ENCODE measurements around the gene FMN1. TPM values are rescaled to one million over a fixed set of nuclear protein-coding genes. Genes with fewer than 3 reads are reported as not detected.

FMN1 gene
- total and polyA plus RNA-seq, 2 of the 13 experiments (the other 11 are each of a cell fraction or from before 2014, with no cell fraction given): 0.20 to 0.60 TPM

- no peaks in the 10 kb centered on the region for H3K4me1 ChIP-seq (ENCODE audit: insufficient read depth, low read length)
- WGBS (ENCODE audit: low lambda C conversion rate): 28% methylated on average over 4 of the region's 4 CpGs
These were observed 70.2 kb downstream of the FMN1 start for GRCh38 chr15:33124279-33124678.

GRCh38 chr15:33119865-33120264 lies 74.6 kb downstream of the FMN1 start:
- Histone ChIP-seq H3K9me3 (ENCODE audit: low read length) (no peaks in the 10 kb centered on the region), H3K27ac (ENCODE audit: extremely low read length, insufficient read depth, low read length) (no peak overlapping the region), H4K20me1 (ENCODE audit: insufficient read depth, low read length) (no peaks in the 10 kb centered on the region), H3K4me3 (replicated peaks in 1 of 3; ENCODE audit: insufficient read depth in 1 of 3, low read depth in 2 of 3, low read length in 3 of 3) (no peak overlapping the region), H3K27me3 (ENCODE audit: control insufficient read depth in 1 of 2, insufficient read depth in 2 of 2, low read length in 2 of 2) (peaks cover 0 to 6% of the 10 kb centered on the region in 2 experiments; a peak in 1 of 5 replicates), H3K9ac (ENCODE audit: insufficient read depth, low read depth, low read length) (no peak overlapping the region), H3K4me1 (ENCODE audit: insufficient read depth, low read length) (no peaks in the 10 kb centered on the region), H3K4me2 (ENCODE audit: low read depth, low read length) (no peak overlapping the region), H2AFZ (ENCODE audit: low read length) (no peak overlapping the region), H3K79me2 (ENCODE audit: insufficient read depth, low read length) (no peaks in the 10 kb centered on the region), H3K36me3 (replicated peaks in 1 of 2; ENCODE audit: control insufficient read depth in 1 of 2, insufficient read depth in 2 of 2, low read length in 2 of 2) (no peaks in the 10 kb centered on the region)
- in situ Hi-C loops (cut with HindIII; ENCODE audit: extremely low pct_ligation_motif_present, low pct_unique_long_range_greater_than_20kb) (no loop called here), intact Hi-C loops (cut with micrococcal nuclease; ENCODE audit: unreplicated experiment) (no loop called here)
- ChIA-PET CTCF (ENCODE audit: low intra/inter-chr PET ratio, low total read pairs) (no interaction called here), POLR2A (no interaction called here)
- FAIRE-seq (no peak), ATAC-seq (no peak), DNase-seq (ENCODE audit: low spot score) (no peak)
- no TSS peak for BruUV-seq (replicated peaks)
- no peak for TF ChIP-seq GATAD1 (CRISPR knock-in tag; IDR thresholded peaks at IDR 0.05)
- TF ChIP-seq WIZ (CRISPR knock-in tag; IDR thresholded peaks at IDR 0.05): no peak
- WGBS (ENCODE audit: low lambda C conversion rate): 38% methylated on average over 4 of the region's 4 CpGs

More at GRCh38 chr15:33124279-33124678, 70.2 kb downstream of the FMN1 start:
- H4K20me1 ChIP-seq (ENCODE audit: insufficient read depth, low read length): no peaks in the 10 kb centered on the region
- no peaks in the 10 kb centered on the region for H3K79me2 ChIP-seq (ENCODE audit: insufficient read depth, low read length)
- H3K4me2 ChIP-seq (ENCODE audit: low read depth, low read length): no peak overlapping the region
- no peak for FAIRE-seq
- ChIA-PET CTCF (ENCODE audit: low intra/inter-chr PET ratio, low total read pairs) (no interaction called here), POLR2A (no interaction called here)
- H2AFZ ChIP-seq (ENCODE audit: low read length): no peak overlapping the region
- in situ Hi-C loops (cut with HindIII; ENCODE audit: extremely low pct_ligation_motif_present, low pct_unique_long_range_greater_than_20kb): no loop called here
- no peak overlapping the region for H3K27ac ChIP-seq (ENCODE audit: extremely low read length, insufficient read depth, low read length)
- no peaks in the 10 kb centered on the region for H3K9me3 ChIP-seq (ENCODE audit: low read length)
- H3K9ac ChIP-seq (ENCODE audit: insufficient read depth, low read depth, low read length): no peak overlapping the region
- TF ChIP-seq ZNF703 (CRISPR knock-in tag; IDR thresholded peaks at IDR 0.05; ENCODE audit: borderline replicate concordance) (no peak), MYC (CRISPR knock-in tag; IDR thresholded peaks at IDR 0.05; ENCODE audit: borderline replicate concordance) (no peak), ZNF766 (CRISPR knock-in tag; IDR thresholded peaks at IDR 0.05; ENCODE audit: borderline replicate concordance) (no peak), ZNF17 (CRISPR knock-in tag; IDR thresholded peaks at IDR 0.05) (no peak), ZBTB8A (CRISPR knock-in tag; IDR thresholded peaks at IDR 0.05; ENCODE audit: borderline replicate concordance, low read depth) (no peak), SOX6 (IDR thresholded peaks at IDR 0.05) (no peak), SOX6 (CRISPR knock-in tag; IDR thresholded peaks at IDR 0.05) (no peak), E2F2 (CRISPR knock-in tag; IDR thresholded peaks at IDR 0.05; ENCODE audit: borderline replicate concordance) (no peak), ZNF558 (CRISPR knock-in tag; IDR thresholded peaks at IDR 0.05; ENCODE audit: borderline replicate concordance) (no peak), EHMT2 (IDR thresholded peaks at IDR 0.05; ENCODE audit: borderline replicate concordance, low read depth, low read length) (no peak)
- ATAC-seq: no peak
- no peak overlapping the region for H3K4me3 ChIP-seq (replicated peaks in 1 of 3; ENCODE audit: insufficient read depth in 1 of 3, low read depth in 2 of 3, low read length in 3 of 3)
- H3K36me3 ChIP-seq (replicated peaks in 1 of 2; ENCODE audit: control insufficient read depth in 1 of 2, insufficient read depth in 2 of 2, low read length in 2 of 2): no peaks in the 10 kb centered on the region
- no TSS peak for BruUV-seq (replicated peaks)
- intact Hi-C loops (cut with micrococcal nuclease; ENCODE audit: unreplicated experiment): no loop called here
- peaks cover 0 to 1% of the 10 kb centered on the region in 2 experiments; a peak in 1 of 5 replicates for H3K27me3 ChIP-seq (ENCODE audit: control insufficient read depth in 1 of 2, insufficient read depth in 2 of 2, low read length in 2 of 2)
- DNase-seq (ENCODE audit: low spot score): no peak

Measured in HepG2 (cell line).